Vagina (tissue), 2 donors: Measurements from ENCODE around the gene PCNP. TPM values are rescaled to one million over a fixed set of nuclear protein-coding genes. Genes with fewer than 3 reads are reported as not detected.
"Not testable (repeated sequence)": the region's sequence is repeated elsewhere in the genome, so short reads cannot be mapped to it uniquely, and the experiment has no call there.

Experiments
- DNase-seq, 2 donors: peaks; one replicate each; pipeline ENCODE4 v3.0.0-alpha.2; 2017; ENCODE audit errors: extremely low spot score in 2 of 2
- H3K27ac ChIP-seq: fragments of 200-600 bp; sonication (generic); one replicate; pipeline ENCODE4 v1.5.1; 2019
- H3K27me3 ChIP-seq: fragments of 200-600 bp; sonication (generic); one replicate; pipeline ENCODE4 v1.5.1; 2019
- H3K36me3 ChIP-seq, 2 donors: fragments of 200-600 bp; sonication (generic); one replicate each; pipeline ENCODE4 v1.5.1; 2017 to 2019
- H3K4me1 ChIP-seq: fragments of 200-600 bp; sonication (generic); one replicate; pipeline ENCODE4 v1.5.1; 2019
- H3K4me3 ChIP-seq, 2 donors: fragments of 200-600 bp; sonication (generic); 1 replicate in 1 of 2; 2 replicates in 1 of 2; pipeline ENCODE4 v1.5.1; 2016 to 2019
- H3K9me3 ChIP-seq: fragments of 200-600 bp; sonication (generic); one replicate; pipeline ENCODE4 v1.5.1; 2019
- CTCF ChIP-seq, 3 experiments: fragments of 450-650 bp in 2 of 3; fragments of 200-600 bp in 1 of 3; sonication (generic) in 1 of 3; IDR thresholded peaks; one replicate each; pipeline ENCODE4 v1.5.1; 2017 to 2019; ENCODE audit warnings: antibody characterized with exemption in 3 of 3, mild to moderate bottlenecking in 2 of 3, moderate library complexity in 2 of 3
- POLR2A ChIP-seq, 2 donors: fragments of 450-650 bp; IDR thresholded peaks; one replicate each; pipeline ENCODE4 v1.6.1; 2017; ENCODE audit warnings: antibody characterized with exemption in 2 of 2, mild to moderate bottlenecking in 2 of 2, moderate library complexity in 2 of 2
- POLR2AphosphoS5 ChIP-seq, 2 donors: sonication (generic); formaldehyde crosslinking; IDR thresholded peaks; one replicate each; pipeline ENCODE4 v1.9.0; 2017; ENCODE audit warnings: antibody characterized with exemption in 2 of 2, mild to moderate bottlenecking in 2 of 2, low read depth in 1 of 2; ENCODE audit not compliant: insufficient read depth in 1 of 2
- intact Hi-C: fragments of 100-400 bp; cut with DNase I; formaldehyde crosslinking; loops from one replicate; pipeline ENCODE4 v1.15.1; 2023
- total RNA-seq: library from RNA; depleted of rRNA; stranded (reverse); fragments of >200 nt; gene quantifications from one replicate; pipeline ENCODE4 v1.2.3, GENCODE V29; 2016

Gene PCNP
- total RNA-seq, 1 donor from 2014 or later: 96.3 TPM

GRCh38 chr3:101549473-101549872 is 24.5 kb upstream of the PCNP start:
- TF ChIP-seq CTCF (IDR thresholded peaks at IDR 0.05): no peak
- TF ChIP-seq POLR2AphosphoS5 (IDR thresholded peaks at IDR 0.05; ENCODE audit: insufficient read depth in 1 of 2, low read depth in 1 of 2): no peak
- TF ChIP-seq POLR2A (IDR thresholded peaks at IDR 0.05): no peak
- intact Hi-C loops: no loop called here
- Histone ChIP-seq H3K4me1 (no peaks in the 10 kb centered on the region), H3K9me3 (no peaks in the 10 kb centered on the region), H3K36me3 (no peaks in the 10 kb centered on the region), H3K27ac (no peak overlapping the region), H3K4me3 (no peak overlapping the region), H3K27me3 (no peaks in the 10 kb centered on the region)
- no peak for DNase-seq

GRCh38 chr3:101551359-101552081 is 22.5 kb upstream of the PCNP start:
- H3K27me3 ChIP-seq, H3K9me3 ChIP-seq, intact Hi-C loops, H3K36me3 ChIP-seq, DNase-seq, H3K4me1 ChIP-seq, H3K4me3 ChIP-seq, H3K27ac ChIP-seq: not testable (repeated sequence)

- H3K36me3 ChIP-seq, H3K27ac ChIP-seq, H3K4me1 ChIP-seq, H3K27me3 ChIP-seq, H3K9me3 ChIP-seq, intact Hi-C loops, DNase-seq, H3K4me3 ChIP-seq: not testable (repeated sequence)
These were observed 20.6 kb upstream of the PCNP start for GRCh38 chr3:101553381-101553780.

GRCh38 chr3:101556064-101556463 is 17.9 kb upstream of the PCNP start:
- intact Hi-C loops: no loop called here
- Histone ChIP-seq H3K4me3 (no peak overlapping the region), H3K9me3 (no peaks in the 10 kb centered on the region), H3K4me1 (no peaks in the 10 kb centered on the region), H3K27ac (no peak overlapping the region), H3K27me3 (no peaks in the 10 kb centered on the region), H3K36me3 (no peaks in the 10 kb centered on the region)
- no peak for TF ChIP-seq POLR2A (IDR thresholded peaks at IDR 0.05)
- TF ChIP-seq CTCF (IDR thresholded peaks at IDR 0.05): no peak
- no peak for TF ChIP-seq POLR2AphosphoS5 (IDR thresholded peaks at IDR 0.05; ENCODE audit: insufficient read depth in 1 of 2, low read depth in 1 of 2)
- no peak for DNase-seq

- intact Hi-C loops: no loop called here
- TF ChIP-seq CTCF (IDR thresholded peaks at IDR 0.05): no peak
- peak in 1 of 2 donors; percentile 50 for TF ChIP-seq POLR2A (IDR thresholded peaks at IDR 0.05)
- peak; percentile 91 to 95 for TF ChIP-seq POLR2AphosphoS5 (IDR thresholded peaks at IDR 0.05; ENCODE audit: insufficient read depth in 1 of 2, low read depth in 1 of 2)
- Histone ChIP-seq H3K4me1 (peaks cover 17% of the 10 kb centered on the region), H3K9me3 (no peaks in the 10 kb centered on the region), H3K36me3 (no peaks in the 10 kb centered on the region), H3K27me3 (no peaks in the 10 kb centered on the region), H3K27ac (peak within 1 kb of the TSS; percentile 88), H3K4me3 (peak within 1 kb of the TSS; percentile 64 to 77)
- DNase-seq: peak in 1 of 2 donors; percentile 93
These were observed 12.2 kb upstream of the PCNP start, which contains the start of gene TRMT10C for GRCh38 chr3:101561630-101562328. Gene TRMT10C, plus strand, starts transcription at chr3:101561868. Its CDS starts 2,914 bp downstream, at chr3:101564782.
